CD14-positive monocyte (primary cell): ENCODE results near the gene YWHAQ. TPM values are rescaled to one million over a fixed set of nuclear protein-coding genes. Genes with fewer than 3 reads are reported as not detected.

Experiments used
- DNase-seq, 3 donors: peaks; one replicate each; pipeline ENCODE4 v3.0.0-alpha.2; 2011 to 2022
- H2AFZ ChIP-seq: 2 replicates; pipeline ENCODE4 v1.6.0; 2012; ENCODE audit warnings: mild to moderate bottlenecking, low read depth, low read length, inconsistent platforms; ENCODE audit not compliant: insufficient read depth, poor library complexity, severe bottlenecking
- H3K27ac ChIP-seq, 2 donors: 1 replicate in 1 of 2; 2 replicates in 1 of 2; pipeline ENCODE4 v1.5.1; 2012 to 2013; ENCODE audit warnings: low read length in 2 of 2, control low read depth in 1 of 2, inconsistent platforms in 1 of 2, low read depth in 1 of 2, mild to moderate bottlenecking in 1 of 2
- H3K27me3 ChIP-seq, 2 donors: one replicate each; pipeline versions ENCODE4 v1.6.0 to v1.6.1; 2011 to 2013; ENCODE audit warnings: low read length in 2 of 2; ENCODE audit not compliant: control insufficient read depth in 2 of 2, insufficient read depth in 2 of 2
- H3K36me3 ChIP-seq, 2 donors: replicated peaks in 1 of 2; 1 replicate in 1 of 2; 2 replicates in 1 of 2; pipeline versions ENCODE4 v1.5.1 to v1.6.1; 2012 to 2013; ENCODE audit warnings: low read length in 2 of 2, control low read depth in 1 of 2, inconsistent platforms in 1 of 2, mild to moderate bottlenecking in 1 of 2; ENCODE audit not compliant: insufficient read depth in 2 of 2, control insufficient read depth in 1 of 2
- H3K4me1 ChIP-seq, 2 donors: 1 replicate in 1 of 2; 2 replicates in 1 of 2; pipeline versions ENCODE4 v1.5.1 to v1.6.1; 2012 to 2013; ENCODE audit warnings: low read length in 2 of 2, control low read depth in 1 of 2, inconsistent platforms in 1 of 2, mild to moderate bottlenecking in 1 of 2, moderate library complexity in 1 of 2; ENCODE audit not compliant: insufficient read depth in 2 of 2, control insufficient read depth in 1 of 2
- H3K4me2 ChIP-seq: replicated peaks from 2 replicates; pipeline ENCODE3; 2012; ENCODE audit warnings: low read length, moderate library complexity, mild to moderate bottlenecking; ENCODE audit not compliant: poor library complexity, severe bottlenecking; ENCODE audit errors: extremely low read depth
- H3K4me3 ChIP-seq, 3 experiments: fragments of 200-600 bp in 1 of 3; sonication (generic) in 1 of 3; replicated peaks in 1 of 3; 1 replicate in 2 of 3; 2 replicates in 1 of 3; pipeline ENCODE4 v1.5.1; 2011 to 2013; ENCODE audit warnings: low read length in 3 of 3, mild to moderate bottlenecking in 3 of 3, control low read depth in 2 of 3, low read depth in 2 of 3, inconsistent platforms in 1 of 3, moderate library complexity in 1 of 3
- H3K79me2 ChIP-seq: 2 replicates; pipeline ENCODE4 v1.6.0; 2012; ENCODE audit warnings: mild to moderate bottlenecking, control low read depth, inconsistent platforms, low read length, moderate library complexity; ENCODE audit not compliant: insufficient read depth
- H3K9ac ChIP-seq: 2 replicates; pipeline ENCODE4 v1.6.0; 2017; ENCODE audit warnings: low read length, mild to moderate bottlenecking; ENCODE audit not compliant: insufficient read depth, poor library complexity, severe bottlenecking
- H3K9me3 ChIP-seq, 2 donors: replicated peaks in 1 of 2; 1 replicate in 1 of 2; 2 replicates in 1 of 2; pipeline versions ENCODE4 v1.5.1 to v1.6.1; 2012 to 2013; ENCODE audit warnings: low read length in 2 of 2, control low read depth in 1 of 2; ENCODE audit not compliant: control insufficient read depth in 1 of 2, insufficient read depth in 1 of 2
- H4K20me1 ChIP-seq: 2 replicates; pipeline ENCODE4 v1.6.0; 2012; ENCODE audit warnings: mild to moderate bottlenecking, low read length, control low read depth, moderate library complexity; ENCODE audit not compliant: insufficient read depth
- H3K27ac Mint-ChIP-seq, 7 donors: one replicate each; pipeline ENCODE4 v1.8.0; 2020; ENCODE audit warnings: mild to moderate bottlenecking in 7 of 7, mixed read lengths in 7 of 7, moderate library complexity in 6 of 7, inconsistent platforms in 2 of 7
- H3K27me3 Mint-ChIP-seq, 3 donors: one replicate each; pipeline ENCODE4 v1.8.0; 2021 to 2022; ENCODE audit warnings: low read depth in 3 of 3, mild to moderate bottlenecking in 3 of 3, mixed read lengths in 3 of 3, moderate library complexity in 3 of 3, inconsistent platforms in 1 of 3
- H3K36me3 Mint-ChIP-seq, 2 donors: one replicate each; pipeline ENCODE4 v1.8.0; 2020; ENCODE audit warnings: mixed read lengths in 2 of 2, inconsistent platforms in 1 of 2, mild to moderate bottlenecking in 1 of 2
- H3K4me1 Mint-ChIP-seq: one replicate; pipeline ENCODE4 v1.8.0; 2020; ENCODE audit warnings: mild to moderate bottlenecking, mixed read lengths
- H3K4me3 Mint-ChIP-seq, 2 donors: one replicate each; pipeline ENCODE4 v1.8.0; 2020; ENCODE audit warnings: mild to moderate bottlenecking in 2 of 2, mixed read lengths in 2 of 2, moderate library complexity in 1 of 2
- H3K9me3 Mint-ChIP-seq, 7 donors: one replicate each; pipeline ENCODE4 v1.8.0; 2020 to 2022; ENCODE audit warnings: mixed read lengths in 7 of 7, mild to moderate bottlenecking in 6 of 7, moderate library complexity in 6 of 7, inconsistent platforms in 2 of 7
- CTCF ChIP-seq: fragments of 200-600 bp; IDR thresholded peaks from one replicate; pipeline ENCODE4 v1.8.0; 2022; ENCODE audit warnings: antibody characterized with exemption, mild to moderate bottlenecking
- WGBS: methylation state at CpG from one replicate; pipeline ENCODE4 v1.1.5; 2013; ENCODE audit warnings: missing lambda C conversion rate; ENCODE audit not compliant: insufficient coverage; 5-methylcytosine and 5-hydroxymethylcytosine counted together
- intact Hi-C, 2 donors: fragments of 100-400 bp; cut with micrococcal nuclease; formaldehyde crosslinking; loops; one replicate each; pipeline versions ENCODE4 v1.15.0 to v1.15.1; 2023
- polyA plus RNA-seq, 3 donors: library from polyadenylated mRNA; depleted of rRNA in 1 of 3; unstranded in 2 of 3; stranded (reverse) in 1 of 3; fragments of 300-500 nt in 2 of 3; fragments of >200 nt in 1 of 3; fragmentation: Illumina TruSeq in 2 of 3; gene quantifications; 1 replicate in 2 of 3; 2 replicates in 1 of 3; pipeline ENCODE4 v1.2.3, GENCODE V29; 2012 to 2021

Gene YWHAQ
- polyA plus RNA-seq, 3 donors = 60.9 to 173 (median 165) TPM

DNA sequence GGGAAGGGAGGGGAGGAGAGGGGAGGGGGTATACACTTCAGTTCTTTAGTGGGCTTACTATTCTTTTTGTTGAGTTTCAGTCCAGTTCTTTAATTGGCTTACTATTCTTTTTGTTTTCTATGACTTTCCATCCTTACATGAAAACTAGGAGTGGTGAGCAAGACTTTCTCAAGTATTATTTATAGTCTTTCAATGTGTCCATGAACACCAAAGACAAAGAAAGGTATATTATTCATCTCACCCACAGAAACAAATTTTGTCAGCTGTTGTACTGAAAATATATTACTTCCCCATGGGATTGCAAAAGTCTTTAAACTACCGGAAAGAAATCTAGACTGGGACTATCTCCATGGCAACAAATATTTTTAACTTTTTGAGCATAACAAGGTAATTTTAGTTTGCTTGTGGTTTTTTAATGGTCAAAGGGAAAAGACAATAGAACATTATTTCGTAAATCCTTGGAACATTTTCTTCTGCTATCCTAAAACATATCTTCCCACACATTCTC, 92.7 kb downstream of the YWHAQ start:
- intact Hi-C loops = loop anchor here (1.0 to 2.0 kb wide), 3 partner anchors 15 to 93 kb away; partner anchors contain the start of genes ADAM17 (in 1 of the 2) and YWHAQ (in 1 of the 2)
- no peak for TF ChIP-seq CTCF
- H2AFZ ChIP-seq = no peak overlapping the region
- H3K4me2 ChIP-seq = peak overlapping the region; percentile 57
- H3K27ac ChIP-seq = peak overlapping the region; percentile 80 to 93
- no peaks in the 10 kb centered on the region for H3K9me3 Mint-ChIP-seq
- peaks cover 0 to 1% (median 1%) of the 10 kb centered on the region in 3 donors for H3K27me3 Mint-ChIP-seq
- H3K27ac Mint-ChIP-seq = peak overlapping the region; percentile 95 to 99 (median 97)
- peak; percentile 83 to 99 (median 90) for DNase-seq
- peak overlapping the region; percentile 45 for H3K9ac ChIP-seq
- H3K36me3 ChIP-seq = peaks cover 11 to 53% of the 10 kb centered on the region in 2 donors
- WGBS = no CpG with 5 or more reads among the region's 2 CpGs
- no peak overlapping the region for H3K4me3 Mint-ChIP-seq
- peaks cover 20 to 37% of the 10 kb centered on the region in 2 donors for H3K4me1 ChIP-seq
- no peaks in the 10 kb centered on the region for H3K9me3 ChIP-seq
- no peaks in the 10 kb centered on the region for H3K27me3 ChIP-seq
- peaks cover 80% of the 10 kb centered on the region for H3K79me2 ChIP-seq
- H3K36me3 Mint-ChIP-seq = peaks cover 43 to 62% of the 10 kb centered on the region in 2 donors
- peak overlapping the region in 1 of 3 experiments; percentile 36 for H3K4me3 ChIP-seq
- H4K20me1 ChIP-seq = peaks cover 31% of the 10 kb centered on the region
- peaks cover 41% of the 10 kb centered on the region for H3K4me1 Mint-ChIP-seq

GRCh38 chr2:9536504-9536903, 94.3 kb downstream of the YWHAQ start:
- H3K4me1 Mint-ChIP-seq = peaks cover 39% of the 10 kb centered on the region
- Histone ChIP-seq H2AFZ (no peak overlapping the region), H3K36me3 (peaks cover 21 to 56% of the 10 kb centered on the region in 2 donors), H3K9ac (no peak overlapping the region), H3K9me3 (no peaks in the 10 kb centered on the region), H4K20me1 (peaks cover 40% of the 10 kb centered on the region), H3K4me2 (no peak overlapping the region), H3K4me1 (peaks cover 20 to 36% of the 10 kb centered on the region in 2 donors), H3K27ac (no peak overlapping the region), H3K79me2 (peaks cover 80% of the 10 kb centered on the region), H3K27me3 (no peaks in the 10 kb centered on the region), H3K4me3 (no peak overlapping the region)
- peak overlapping the region in 1 of 7 donors; percentile 19 for H3K27ac Mint-ChIP-seq
- DNase-seq = no peak
- TF ChIP-seq CTCF = no peak
- H3K36me3 Mint-ChIP-seq = peaks cover 41 to 64% of the 10 kb centered on the region in 2 donors
- 92% methylated on average over 2 of the region's 6 CpGs for WGBS
- no peaks in the 10 kb centered on the region for H3K9me3 Mint-ChIP-seq
- H3K27me3 Mint-ChIP-seq = peaks cover 0 to 1% (median 1%) of the 10 kb centered on the region in 3 donors
- H3K4me3 Mint-ChIP-seq = no peak overlapping the region
- intact Hi-C loops = no loop called here
